Activated CD4-positive, alpha-beta T cell treated with anti-CD3 and anti-CD28 coated beads, Interleukin-2, amount 50 U/mL, for 1 hour (primary cell): Measurements from ENCODE around the gene SDF4.
A peak's percentile ranks its signal among the peaks of the same experiment; 100 is the strongest.

ENCODE experiments used
- DNase-seq: peaks from one replicate; pipeline ENCODE4 v3.0.0-alpha.2; 2020

SDF4 gene

DNA sequence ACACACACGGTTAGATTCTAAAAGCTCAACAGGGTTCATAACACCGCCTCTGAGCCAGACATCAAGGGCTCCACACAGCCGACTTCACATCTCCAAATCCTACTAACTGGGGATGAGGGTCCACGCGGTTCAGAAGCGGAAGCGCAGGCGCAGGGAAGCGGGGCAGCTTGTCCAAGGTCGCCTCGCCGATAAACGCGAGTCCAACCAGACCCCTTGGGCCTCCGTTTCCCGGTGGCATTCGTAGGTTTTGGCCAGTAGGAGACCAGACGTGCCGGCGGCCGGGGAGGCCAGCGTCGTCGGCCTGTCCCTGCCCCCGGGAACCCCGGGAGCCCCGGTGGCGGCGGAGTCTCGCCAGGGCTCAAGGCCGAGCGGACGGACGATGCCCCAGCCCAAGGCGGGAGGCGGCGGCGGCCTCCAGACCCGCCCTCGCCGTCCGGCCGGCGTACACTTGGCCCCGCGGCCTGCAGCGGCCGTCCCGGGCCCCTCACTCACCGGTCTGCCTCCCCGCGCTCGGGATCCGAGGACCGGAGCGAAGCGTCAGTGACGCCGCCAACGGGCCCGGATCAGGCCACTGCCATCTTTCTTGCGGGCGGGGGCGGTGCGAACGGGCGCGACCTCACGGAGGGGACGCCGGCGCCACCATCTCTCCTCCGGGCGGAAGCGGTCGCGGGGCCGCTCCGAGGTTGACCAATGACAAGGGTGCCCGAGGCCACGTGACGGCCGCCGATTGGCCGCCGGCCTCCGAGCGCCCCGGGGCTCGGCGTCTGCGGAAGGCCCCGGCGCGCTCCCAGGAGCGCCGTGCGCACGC, at the start of gene SDF4:
TSS of gene SDF4 (minus strand) at position 602 of the 808 bp plus-strand sequence. CDS start 3,229 bp downstream, outside the sequence.
- DNase-seq = peak; percentile 96

DNA sequence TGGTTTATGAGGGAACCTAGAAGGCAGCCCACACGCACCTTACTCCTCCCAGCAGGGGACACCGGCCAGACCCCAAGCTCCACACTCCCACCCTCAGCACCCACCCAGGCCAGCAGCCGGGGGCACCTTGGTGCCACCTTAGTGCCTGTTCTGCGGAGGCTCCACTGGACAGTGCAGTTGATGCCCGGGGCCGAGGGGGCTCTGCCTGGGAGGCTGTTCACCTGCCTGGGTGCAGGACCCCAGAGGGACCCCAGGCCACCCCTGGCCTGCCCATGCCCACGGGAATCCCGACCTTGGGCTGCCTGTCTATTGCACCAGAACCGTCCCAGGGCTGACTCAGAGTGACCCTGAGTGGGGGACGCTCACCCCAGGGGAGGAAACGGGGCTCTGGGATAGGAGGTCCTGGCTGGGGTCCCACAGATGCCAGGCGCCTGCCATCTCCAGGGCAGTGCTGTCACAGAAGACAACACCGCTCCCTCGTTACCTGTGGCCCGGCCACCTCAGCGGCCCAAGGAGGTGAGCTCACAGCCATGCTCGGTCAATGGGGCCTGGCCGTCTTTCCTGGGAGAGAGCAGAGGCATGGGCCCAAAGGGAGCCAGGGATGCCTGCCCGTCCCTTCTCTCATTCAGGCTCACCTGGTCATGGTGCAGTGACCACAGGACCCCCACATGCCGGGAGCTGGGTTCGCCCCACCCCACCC, 49.1 kb upstream of the SDF4 start:
- no peak for DNase-seq

DNA sequence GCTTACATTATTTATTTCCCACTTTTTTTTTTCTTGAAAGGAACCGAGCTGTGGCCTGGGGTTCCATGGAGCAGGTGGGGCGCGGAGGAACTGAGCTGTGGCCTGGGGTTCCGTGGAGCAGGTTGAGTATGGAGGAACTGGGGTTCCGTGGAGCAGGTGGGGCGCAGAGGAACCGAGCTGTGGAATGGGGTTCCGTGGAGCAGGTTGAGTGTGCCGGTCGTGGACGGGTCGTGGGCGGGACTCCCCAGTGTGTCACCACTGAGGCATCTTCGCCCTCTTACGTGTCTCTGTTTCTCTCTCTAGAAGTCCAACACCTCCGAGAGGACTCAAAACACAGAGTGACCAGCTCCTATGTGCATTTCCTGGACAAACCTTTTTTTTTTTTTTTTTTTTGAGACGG, 47.2 kb upstream of the SDF4 start:
- DNase-seq = no peak

GRCh38 chr1:1278620-1279019, 46.8 kb upstream of the SDF4 start:
- no peak for DNase-seq

DNA sequence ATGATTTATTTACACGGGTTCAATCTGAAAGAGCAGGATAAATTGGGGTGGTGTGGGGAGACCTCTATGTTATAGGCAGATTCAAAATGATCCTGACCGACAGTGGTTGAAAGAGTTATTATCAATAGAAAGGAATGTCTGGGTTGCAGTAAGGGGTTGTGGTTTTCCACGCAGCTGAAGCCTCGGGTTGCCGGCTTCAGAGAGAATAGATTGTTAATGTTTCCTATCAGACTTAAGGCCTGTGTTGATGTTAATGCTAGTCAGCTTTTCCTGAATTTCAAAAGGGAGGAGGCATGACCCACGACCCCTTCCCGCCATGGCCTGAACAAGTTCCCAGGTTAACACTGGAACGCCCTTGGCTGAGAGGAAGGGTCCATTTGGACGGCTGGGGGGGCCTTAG, 44.0 kb upstream of the SDF4 start:
- no peak for DNase-seq

- DNase-seq = no peak
Measured at GRCh38 chr1:1274931-1275431, 43.2 kb upstream of the SDF4 start.

DNA sequence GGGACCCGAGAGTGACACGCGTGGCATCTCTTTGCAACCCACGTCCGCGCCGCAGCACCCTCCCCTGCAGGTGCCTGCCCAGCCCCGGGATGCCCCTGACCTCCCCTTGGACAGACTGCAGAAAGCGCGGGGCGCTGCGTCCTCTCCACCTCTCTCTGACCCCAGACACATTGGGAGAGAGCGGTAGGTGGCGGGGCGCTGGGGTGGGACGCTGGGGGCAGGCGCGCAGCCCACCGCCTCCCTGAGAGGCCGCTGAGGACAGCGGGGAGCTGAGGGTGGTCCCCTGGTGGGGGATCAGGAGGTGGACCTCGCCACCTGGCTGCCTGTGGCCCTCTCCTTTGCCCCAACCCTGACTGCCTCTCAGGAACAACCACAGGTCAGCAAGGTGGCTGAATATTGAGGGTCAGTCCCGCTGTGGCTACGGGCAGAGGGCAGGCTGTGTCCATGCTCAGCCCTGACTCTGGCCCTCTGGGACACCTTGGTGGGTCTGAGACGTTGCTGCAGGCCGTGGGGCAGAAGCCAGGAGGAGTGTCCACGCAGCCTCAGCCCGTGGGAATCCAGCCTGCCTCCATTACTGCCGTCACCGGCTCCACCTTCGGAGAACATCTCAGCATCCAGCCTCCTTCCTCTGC, 42.6 kb upstream of the SDF4 start:
- no peak for DNase-seq

- peak; percentile 93 for DNase-seq
Measured at GRCh38 chr1:1273512-1274298, 41.9 kb upstream of the SDF4 start, which contains the start of gene UBE2J2. Gene UBE2J2, minus strand, starts transcription at chr1:1273854. Its CDS starts 5,862 bp downstream, at chr1:1267992.

- no peak for DNase-seq
Measured at GRCh38 chr1:1273209-1273511, 41.4 kb upstream of the SDF4 start.

DNA sequence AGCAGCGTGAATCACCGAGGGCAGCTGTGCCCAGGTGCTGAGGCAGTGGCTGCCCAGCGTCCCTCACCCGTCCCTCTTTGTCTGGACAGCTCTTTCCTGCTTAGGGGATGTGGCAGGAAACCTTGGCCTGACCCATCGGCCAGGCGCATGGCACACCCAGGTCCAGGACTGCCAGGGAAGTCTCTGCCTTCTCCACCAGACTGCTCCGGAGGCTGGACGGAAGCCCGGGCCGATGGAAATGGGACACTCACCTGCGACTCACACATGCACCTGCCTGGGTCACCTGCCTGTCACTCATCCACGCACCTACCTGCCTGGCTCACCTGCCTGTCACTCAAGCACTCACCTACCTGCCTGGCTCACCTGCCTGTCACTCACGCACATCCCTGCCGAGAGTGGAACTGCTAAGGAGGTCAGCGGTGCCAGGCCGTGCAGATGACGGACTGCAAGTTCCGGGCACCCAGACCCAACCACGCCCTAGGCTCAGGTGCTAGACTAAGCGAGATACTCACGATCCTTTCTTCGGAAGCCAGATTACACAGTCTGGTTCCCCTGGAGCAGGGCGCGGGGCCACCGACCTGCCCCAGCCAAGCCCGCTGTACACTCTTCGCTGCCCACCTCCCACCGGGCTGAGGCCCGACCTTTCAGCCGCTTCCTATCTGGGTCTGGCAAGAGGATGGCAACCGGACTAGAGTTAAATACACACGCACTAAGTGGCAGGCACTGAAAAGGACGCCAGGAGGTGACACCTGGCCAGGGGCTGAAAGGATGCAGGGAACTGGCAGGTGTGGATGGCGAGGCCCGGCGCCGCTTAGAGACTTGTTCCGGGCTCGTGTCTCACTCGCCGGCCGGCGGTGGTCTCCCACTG, 40.8 kb upstream of the SDF4 start:
- no peak for DNase-seq

GRCh38 chr1:1270813-1271212, 39.0 kb upstream of the SDF4 start:
- DNase-seq = no peak

DNA sequence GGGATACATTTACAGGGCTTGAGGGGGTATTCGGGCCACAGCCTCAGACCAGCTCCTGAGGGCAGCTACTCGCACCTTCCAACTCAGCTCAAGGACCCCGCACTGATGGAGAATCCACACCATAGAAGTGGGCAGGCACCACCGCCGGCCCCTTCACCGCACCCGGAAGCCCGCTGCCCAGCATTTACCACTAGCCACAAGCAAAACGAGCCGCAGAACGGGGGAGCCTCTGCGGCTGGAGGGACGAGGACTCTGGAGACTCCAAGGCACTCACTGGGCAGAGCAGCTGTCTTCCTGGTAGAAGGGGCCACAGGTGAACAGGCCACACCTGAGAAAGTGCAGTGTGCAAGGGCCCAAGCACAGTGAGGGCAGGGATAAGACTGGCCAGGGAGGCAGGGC, 36.5 kb upstream of the SDF4 start:
- no peak for DNase-seq

DNA sequence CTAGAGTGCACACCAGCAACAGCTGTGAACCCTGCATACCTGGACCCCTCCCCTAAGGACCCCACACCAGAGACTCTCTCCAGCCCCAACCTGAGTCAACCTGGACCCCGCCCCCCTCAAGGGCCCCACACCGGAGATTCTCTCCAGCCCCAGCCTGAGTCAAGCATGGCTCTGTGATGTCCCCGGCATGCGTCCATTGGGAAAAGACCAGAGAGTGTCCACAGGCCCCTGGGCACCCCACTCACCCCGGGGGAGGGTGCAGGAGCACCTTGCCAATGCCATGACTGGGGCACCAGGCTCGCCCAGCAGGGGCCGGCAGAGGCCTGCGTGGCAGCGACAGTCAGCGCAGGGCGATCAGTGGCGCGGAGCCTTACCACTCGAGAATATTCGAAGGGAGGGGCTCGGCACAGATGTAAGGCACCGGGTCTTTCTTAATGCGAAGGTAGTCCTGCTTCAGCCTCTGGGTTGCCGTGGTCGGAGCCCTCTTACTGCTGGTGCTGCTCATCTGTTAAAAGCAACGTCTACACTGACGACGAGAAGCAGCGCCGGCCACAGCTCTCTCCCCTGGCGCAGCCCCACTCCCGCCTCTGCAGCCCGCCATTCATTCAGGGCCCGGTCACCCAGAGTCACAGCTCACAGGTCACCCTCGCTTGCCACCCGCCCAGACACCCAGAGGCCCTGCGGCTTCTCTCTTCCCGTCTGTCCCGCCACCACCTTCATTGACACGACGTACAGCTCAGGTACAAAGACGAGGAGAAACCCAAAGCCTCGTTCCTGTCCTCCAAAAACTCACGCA, 35.9 kb upstream of the SDF4 start:
- no peak for DNase-seq

- no peak for DNase-seq
Measured at GRCh38 chr1:1264868-1265272, 33.1 kb upstream of the SDF4 start.

- no peak for DNase-seq
Measured at GRCh38 chr1:1264026-1264425, 32.2 kb upstream of the SDF4 start.

GRCh38 chr1:1262758-1263157, 31.0 kb upstream of the SDF4 start:
- DNase-seq = no peak

- no peak for DNase-seq
Measured at GRCh38 chr1:1262071-1262470, 30.3 kb upstream of the SDF4 start.

- no peak for DNase-seq
Measured at GRCh38 chr1:1260843-1261560, 29.2 kb upstream of the SDF4 start.

GRCh38 chr1:1259951-1260600, 28.3 kb upstream of the SDF4 start:
- no peak for DNase-seq

GRCh38 chr1:1259540-1259939, 27.7 kb upstream of the SDF4 start:
- no peak for DNase-seq
